Sigmoid colon (tissue), 7 donors: ENCODE data around the gene SH3PXD2B. TPM values are rescaled to one million over a fixed set of nuclear protein-coding genes. Genes with fewer than 3 reads are reported as not detected.

ENCODE experiments used
- DNase-seq: peaks from one replicate; pipeline ENCODE4 v3.0.0-alpha.2; 2019
- H3K27ac ChIP-seq, 4 donors: fragments of 200-600 bp; sonication (generic); one replicate each; pipeline ENCODE4 v1.5.1; 2016 to 2019; ENCODE audit warnings: mild to moderate bottlenecking in 1 of 4
- H3K27me3 ChIP-seq, 3 donors: fragments of 200-600 bp; sonication (generic); one replicate each; pipeline ENCODE4 v1.5.1; 2019; ENCODE audit warnings: mild to moderate bottlenecking in 1 of 3
- H3K36me3 ChIP-seq, 4 donors: fragments of 200-600 bp; sonication (generic); one replicate each; pipeline ENCODE4 v1.5.1; 2016 to 2019
- H3K4me1 ChIP-seq, 4 donors: fragments of 200-600 bp; sonication (generic); one replicate each; pipeline ENCODE4 v1.5.1; 2017 to 2019
- H3K4me3 ChIP-seq, 4 donors: fragments of 200-600 bp; sonication (generic); one replicate each; pipeline ENCODE4 v1.5.1; 2017 to 2019; ENCODE audit warnings: mild to moderate bottlenecking in 2 of 4, moderate library complexity in 1 of 4
- H3K9me3 ChIP-seq, 4 donors: fragments of 200-600 bp in 3 of 4; sonication (generic) in 3 of 4; one replicate each; pipeline versions ENCODE4 v1.5.1 to v1.6.1; 2013 to 2019
- EP300 ChIP-seq, 4 donors: sonication (generic); formaldehyde crosslinking; IDR thresholded peaks; one replicate each; pipeline ENCODE4 v1.6.1; 2017; ENCODE audit warnings: antibody characterized with exemption in 4 of 4
- POLR2A ChIP-seq, 2 donors: fragments of 450-650 bp; IDR thresholded peaks; one replicate each; pipeline ENCODE4 v1.6.1; 2016; ENCODE audit warnings: antibody characterized with exemption in 2 of 2, mild to moderate bottlenecking in 2 of 2, moderate library complexity in 2 of 2
- POLR2AphosphoS5 ChIP-seq, 4 donors: sonication (generic); formaldehyde crosslinking; IDR thresholded peaks; one replicate each; pipeline ENCODE4 v1.6.1; 2017; ENCODE audit warnings: antibody characterized with exemption in 4 of 4
- WGBS, 2 donors: extraction: QIAGEN DNeasy Blood & Tissue Kit; methylation state at CpG; one replicate each; pipeline ENCODE4 v1.1.7; 2013; 5-methylcytosine and 5-hydroxymethylcytosine counted together
- intact Hi-C: fragments of 100-400 bp; cut with DNase I; formaldehyde crosslinking; loops from one replicate; pipeline ENCODE4 v1.15.1; 2023
- polyA plus RNA-seq, 3 donors: library from polyadenylated mRNA; stranded (reverse); fragments of 200-250 nt; gene quantifications; one replicate each; pipeline ENCODE4 v1.2.3, GENCODE V29; 2013
- total RNA-seq, 4 donors: library from RNA; depleted of rRNA; stranded (reverse); fragments of >200 nt; gene quantifications; one replicate each; pipeline ENCODE4 v1.1.0, GENCODE V29; 2016
- TF ChIP-seq, protein P1 (sequence below), 4 experiments: fragments of 450-650 bp in 3 of 4; fragments of 200-600 bp in 1 of 4; IDR thresholded peaks; one replicate each; pipeline ENCODE4 v1.5.1; 2016 to 2019; ENCODE audit warnings: antibody characterized with exemption in 4 of 4, mild to moderate bottlenecking in 3 of 4, moderate library complexity in 2 of 4
- donor health status: healthy with polysubstance abuse.
- donor health status: Bipolar disorder and iron deficiency.
- donor health status: healthy.

The SH3PXD2B gene
- total and polyA plus RNA-seq, 7 donors: 3.6 to 45.7 (median 19.3) TPM

DNA sequence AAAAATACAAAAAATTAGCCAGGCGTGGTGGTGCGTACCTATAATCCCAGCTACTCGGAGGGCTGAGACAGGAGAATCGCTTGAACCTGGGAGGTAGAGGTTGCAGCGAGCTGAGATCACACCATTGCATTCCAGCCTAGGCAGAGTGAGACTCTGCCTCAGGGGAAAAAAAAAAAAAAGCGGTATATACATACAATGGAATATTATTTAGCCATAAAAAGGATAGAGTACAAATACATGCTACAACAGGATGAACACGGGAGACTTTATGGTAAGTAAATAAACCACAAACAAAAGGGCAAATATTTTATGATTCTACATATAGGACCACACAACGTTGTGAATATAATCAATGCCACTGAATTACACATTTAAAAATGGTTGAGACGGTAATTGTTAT, 176.0 kb downstream of the SH3PXD2B start:
- Histone ChIP-seq H3K27ac (no peak overlapping the region), H3K9me3 (no peaks in the 10 kb centered on the region), H3K4me1 (peaks cover 0 to 27% (median 20%) of the 10 kb centered on the region in 4 donors), H3K36me3 (no peaks in the 10 kb centered on the region), H3K4me3 (no peak overlapping the region), H3K27me3 (no peaks in the 10 kb centered on the region)
- TF ChIP-seq POLR2A (IDR thresholded peaks at IDR 0.05) (no peak), EP300 (IDR thresholded peaks at IDR 0.05) (no peak), POLR2AphosphoS5 (IDR thresholded peaks at IDR 0.05) (no peak)
- TF ChIP-seq, protein P1, sequence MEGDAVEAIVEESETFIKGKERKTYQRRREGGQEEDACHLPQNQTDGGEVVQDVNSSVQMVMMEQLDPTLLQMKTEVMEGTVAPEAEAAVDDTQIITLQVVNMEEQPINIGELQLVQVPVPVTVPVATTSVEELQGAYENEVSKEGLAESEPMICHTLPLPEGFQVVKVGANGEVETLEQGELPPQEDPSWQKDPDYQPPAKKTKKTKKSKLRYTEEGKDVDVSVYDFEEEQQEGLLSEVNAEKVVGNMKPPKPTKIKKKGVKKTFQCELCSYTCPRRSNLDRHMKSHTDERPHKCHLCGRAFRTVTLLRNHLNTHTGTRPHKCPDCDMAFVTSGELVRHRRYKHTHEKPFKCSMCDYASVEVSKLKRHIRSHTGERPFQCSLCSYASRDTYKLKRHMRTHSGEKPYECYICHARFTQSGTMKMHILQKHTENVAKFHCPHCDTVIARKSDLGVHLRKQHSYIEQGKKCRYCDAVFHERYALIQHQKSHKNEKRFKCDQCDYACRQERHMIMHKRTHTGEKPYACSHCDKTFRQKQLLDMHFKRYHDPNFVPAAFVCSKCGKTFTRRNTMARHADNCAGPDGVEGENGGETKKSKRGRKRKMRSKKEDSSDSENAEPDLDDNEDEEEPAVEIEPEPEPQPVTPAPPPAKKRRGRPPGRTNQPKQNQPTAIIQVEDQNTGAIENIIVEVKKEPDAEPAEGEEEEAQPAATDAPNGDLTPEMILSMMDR (IDR thresholded peaks at IDR 0.05): no peak
- no peak for DNase-seq
- intact Hi-C loops: no loop called here
- WGBS, 2 donors: 85 to 91% methylated on average over 9 of the region's 9 CpGs

DNA sequence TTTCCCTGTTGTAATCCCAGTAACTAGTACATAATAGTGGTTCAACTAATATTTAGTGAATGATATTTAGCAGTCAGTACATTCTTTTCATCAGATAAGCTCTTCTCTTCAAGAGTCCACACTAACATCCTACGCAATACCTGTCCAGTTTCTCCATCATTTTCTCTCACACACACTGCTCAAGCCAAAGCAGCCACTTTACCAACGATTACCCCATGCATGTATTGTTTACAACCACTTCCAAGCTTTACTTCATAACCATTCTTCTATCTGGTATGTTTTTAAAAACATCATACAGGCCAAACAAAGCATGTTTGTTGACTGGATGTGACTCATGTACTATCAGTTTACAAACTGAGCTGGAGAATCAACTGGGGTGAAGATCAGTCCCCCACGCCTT, 178.1 kb downstream of the SH3PXD2B start:
- H3K27ac ChIP-seq: no peak overlapping the region

More for the DNA sequence above, 178.1 kb downstream of the SH3PXD2B start:
- WGBS, 2 donors: 85 to 89% methylated on average over 3 of the region's 3 CpGs
- intact Hi-C loops: no loop called here
- H3K4me3 ChIP-seq: no peak overlapping the region
- no peaks in the 10 kb centered on the region for H3K36me3 ChIP-seq
- H3K27me3 ChIP-seq: no peaks in the 10 kb centered on the region
- H3K4me1 ChIP-seq: peaks cover 0 to 10% (median 6%) of the 10 kb centered on the region in 4 donors
- TF ChIP-seq EP300 (IDR thresholded peaks at IDR 0.05): no peak
- no peak for TF ChIP-seq POLR2A (IDR thresholded peaks at IDR 0.05)
- no peak for TF ChIP-seq POLR2AphosphoS5 (IDR thresholded peaks at IDR 0.05)
- TF ChIP-seq, protein P1 (IDR thresholded peaks at IDR 0.05): no peak
- no peak for DNase-seq
- H3K9me3 ChIP-seq: no peaks in the 10 kb centered on the region

Other genes starting within 250 kb of the SH3PXD2B start
- gene UBTD2, start 170.8 kb downstream of the SH3PXD2B start, total RNA-seq: 10 to 100 TPM; 16.3 to 22.1 (median 19.5) TPM
- gene UBTD2, start 170.8 kb downstream of the SH3PXD2B start, polyA plus RNA-seq: 10 to 100 TPM; 12.1 to 21.0 (median 21.0) TPM
- gene NEURL1B, start 186.7 kb upstream of the SH3PXD2B start, total RNA-seq: 10 to 100 TPM; 32.9 to 53.2 (median 45.6) TPM
- 10 to 100 TPM; 12.6 to 29.6 (median 26.6) TPM for gene NEURL1B, start 186.7 kb upstream of the SH3PXD2B start, polyA plus RNA-seq